HG03432 (cell line): ENCODE data around the gene TSPAN9.

Experiments
- ATAC-seq: cut with Tn5 transposase; IDR thresholded peaks from one replicate; pipeline ENCODE4 v1.9.1; 2021; ENCODE audit warnings: mild to moderate bottlenecking, moderate library complexity; ENCODE audit not compliant: unreplicated experiment

TSPAN9 gene

DNA sequence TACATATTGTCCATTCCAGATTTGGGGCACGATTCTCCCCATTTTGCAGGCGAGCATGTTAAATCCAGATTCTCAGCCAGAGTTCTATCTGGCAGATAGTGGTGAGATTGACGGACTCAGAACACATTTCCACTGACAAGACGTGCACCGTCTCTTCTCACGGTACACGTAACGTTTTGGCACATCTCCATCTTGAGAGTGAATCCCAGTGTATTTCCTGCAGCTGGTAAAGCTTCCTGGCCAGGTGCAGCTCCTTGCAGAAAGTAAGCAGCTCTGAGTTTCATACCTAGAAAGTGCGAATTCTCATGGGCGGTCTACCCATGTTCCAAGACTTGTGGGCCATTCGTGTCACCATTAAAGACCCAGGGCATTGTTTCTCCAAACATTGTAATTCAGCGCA, 102.6 kb downstream of the TSPAN9 start:
- ATAC-seq, result no peak

DNA sequence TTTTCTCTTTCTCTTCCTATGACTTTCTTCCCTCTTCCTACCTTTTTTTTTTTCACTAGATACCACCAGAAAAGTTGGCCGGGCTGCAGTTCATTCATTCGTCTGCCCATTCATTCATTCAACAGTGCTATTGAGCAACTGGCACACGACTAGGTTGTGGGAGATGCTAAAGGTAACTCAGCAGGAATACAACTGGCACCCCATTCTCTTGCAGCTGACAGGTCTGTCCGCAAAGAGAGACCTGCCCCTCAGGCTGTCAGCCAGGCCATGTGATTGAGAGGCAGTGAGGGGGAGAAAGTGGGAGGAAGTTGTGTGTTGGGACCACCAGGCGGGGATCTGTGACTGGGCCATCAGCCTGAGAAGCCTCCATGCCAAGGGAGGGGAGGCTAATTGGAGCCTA, 105.2 kb downstream of the TSPAN9 start:
- ATAC-seq, result no peak

DNA sequence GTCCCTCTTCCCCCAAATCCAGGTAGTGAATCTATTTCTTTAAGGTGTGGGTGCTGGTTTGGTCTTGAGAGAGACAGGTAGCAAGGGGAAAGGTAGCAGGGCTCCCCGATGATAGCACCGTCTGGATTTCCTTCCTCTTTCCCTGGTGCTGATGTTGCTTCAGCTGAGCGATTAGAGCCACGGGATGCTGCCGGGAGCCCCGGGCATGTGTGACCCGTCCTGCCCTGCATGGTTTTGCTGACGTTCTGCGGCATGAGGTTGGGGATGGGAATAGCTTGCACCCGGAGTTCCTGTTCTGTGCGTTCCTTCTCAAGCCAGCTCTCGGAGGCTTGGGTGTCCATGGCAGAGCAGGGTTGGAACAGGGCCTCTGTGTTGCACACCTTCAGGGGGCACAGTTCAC, 107.3 kb downstream of the TSPAN9 start:
- no peak for ATAC-seq

DNA sequence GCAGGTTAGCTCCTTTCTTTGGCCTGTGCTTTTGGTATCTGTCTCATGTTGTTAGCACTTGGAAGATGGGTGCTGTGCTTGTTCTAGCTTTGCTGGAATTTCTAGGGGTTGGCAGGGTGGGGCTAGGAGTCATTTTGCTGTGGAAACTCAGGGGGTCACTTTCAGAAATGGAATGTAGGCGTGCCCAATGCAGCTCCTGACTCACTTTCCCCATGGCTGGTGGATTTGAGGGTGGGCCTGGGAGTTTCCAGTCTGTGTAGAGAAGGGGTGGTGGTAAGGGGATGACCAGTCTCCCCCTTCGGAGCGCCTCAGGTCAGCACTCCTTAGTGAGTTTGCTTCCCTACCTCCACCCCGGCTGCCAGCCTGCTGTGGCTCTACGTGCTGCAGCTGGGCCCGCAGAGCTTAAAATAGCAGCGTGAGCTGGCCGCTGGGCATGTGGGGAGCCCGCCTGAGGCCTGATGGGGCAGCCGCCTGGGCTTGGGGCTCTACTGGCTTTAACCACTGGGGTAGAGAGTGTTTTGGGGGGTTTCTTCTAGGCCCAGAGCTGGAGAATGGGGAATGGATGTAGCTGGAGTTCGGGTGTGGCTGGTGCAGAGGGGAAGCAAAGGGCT, 108.2 kb downstream of the TSPAN9 start:
- no peak for ATAC-seq

DNA sequence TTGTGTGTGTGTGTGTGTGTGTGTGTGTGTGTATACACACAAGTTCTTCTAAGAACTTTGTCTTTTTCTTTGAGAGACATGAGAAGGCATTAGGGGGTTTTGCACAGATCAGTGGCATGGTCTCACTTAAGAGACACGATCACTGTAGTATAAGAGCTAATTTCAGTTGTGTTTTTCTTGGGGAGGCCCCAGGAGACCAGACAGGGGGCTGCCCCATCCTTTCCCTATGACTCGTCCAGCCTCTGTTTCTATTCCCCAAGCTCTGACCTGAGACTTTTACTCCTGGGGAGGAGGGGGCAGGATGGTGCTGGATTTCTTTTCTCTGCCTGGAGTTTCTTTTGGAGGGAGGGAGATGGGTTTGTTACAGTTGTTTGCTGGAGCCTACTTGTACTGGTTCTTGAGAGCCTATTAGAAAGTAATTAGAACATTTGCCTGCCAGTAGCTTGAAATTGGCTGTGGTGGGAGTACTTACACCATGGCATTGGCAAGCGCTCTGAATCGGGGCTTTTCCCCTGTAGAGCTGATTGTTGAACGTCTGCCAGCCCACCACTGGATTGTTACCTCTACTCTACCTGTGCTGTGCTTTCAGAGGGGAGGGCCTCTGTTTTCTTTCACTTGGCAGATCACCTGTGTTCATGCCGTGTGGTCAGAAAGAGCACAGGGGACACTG, 109.5 kb downstream of the TSPAN9 start:
- no peak for ATAC-seq

DNA sequence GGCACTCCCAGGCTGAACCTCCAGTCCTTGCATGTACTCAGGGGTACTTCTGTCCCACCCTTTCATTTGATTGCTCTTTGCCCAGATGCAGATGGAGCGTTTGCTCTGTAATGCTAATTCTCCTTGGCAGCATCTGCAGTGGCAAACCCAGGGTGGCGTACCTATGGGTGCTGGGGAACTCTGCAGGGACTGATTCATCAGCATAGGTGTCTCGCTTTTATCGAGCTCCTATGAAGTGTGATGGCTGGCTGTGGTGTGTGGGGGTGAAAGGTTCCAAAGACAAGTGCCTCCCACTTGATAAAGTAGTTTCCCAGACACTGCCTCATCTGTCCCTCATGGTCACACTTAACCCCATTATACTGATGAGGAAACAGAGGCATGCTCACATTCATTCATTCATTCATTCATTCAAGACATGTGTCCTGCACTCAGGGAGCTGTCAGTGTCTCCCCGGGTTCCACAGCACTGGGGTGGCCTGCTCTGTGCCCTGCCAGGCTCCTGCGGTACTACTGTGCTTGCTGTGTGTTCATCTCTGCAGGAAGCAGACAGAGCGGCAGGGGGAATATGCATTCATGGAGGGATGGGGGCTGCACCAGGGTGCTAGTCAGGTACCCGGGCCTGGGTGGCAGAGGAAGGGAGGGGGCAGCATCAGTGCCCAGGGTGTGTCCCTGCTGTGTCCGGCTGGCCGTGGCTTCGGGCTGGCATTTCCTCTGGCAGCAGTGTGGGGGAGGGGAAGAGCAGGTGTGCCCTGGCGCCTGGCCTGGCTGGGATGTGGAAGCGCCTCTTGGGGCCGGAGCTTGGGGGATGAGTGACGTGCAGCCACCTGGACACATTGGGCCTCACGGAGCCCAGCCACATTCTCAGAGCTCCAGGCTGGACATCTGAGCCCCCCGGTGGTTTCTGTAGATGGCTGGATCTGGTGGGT, 110.9 kb downstream of the TSPAN9 start:
- ATAC-seq, result no peak

DNA sequence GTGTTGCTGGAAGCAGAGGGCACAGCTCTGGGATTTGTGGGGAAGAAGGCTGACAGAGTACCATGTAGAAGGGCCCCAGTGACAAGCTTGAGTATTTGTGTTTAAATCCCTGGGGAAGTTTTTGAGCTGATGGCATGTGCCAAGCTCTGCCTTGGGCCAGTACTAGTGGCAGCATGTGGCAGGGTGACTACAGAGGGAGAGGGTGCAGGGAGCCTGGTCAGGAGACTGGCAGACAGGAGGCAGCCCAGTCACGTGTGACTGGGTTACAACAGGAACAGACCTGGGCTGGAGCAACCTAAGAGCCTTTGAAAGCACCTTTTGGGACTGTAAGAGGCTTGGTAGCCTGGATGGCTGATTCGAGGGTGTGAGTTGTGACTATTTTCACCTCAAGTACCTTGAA, 112.1 kb downstream of the TSPAN9 start:
- no peak for ATAC-seq

DNA sequence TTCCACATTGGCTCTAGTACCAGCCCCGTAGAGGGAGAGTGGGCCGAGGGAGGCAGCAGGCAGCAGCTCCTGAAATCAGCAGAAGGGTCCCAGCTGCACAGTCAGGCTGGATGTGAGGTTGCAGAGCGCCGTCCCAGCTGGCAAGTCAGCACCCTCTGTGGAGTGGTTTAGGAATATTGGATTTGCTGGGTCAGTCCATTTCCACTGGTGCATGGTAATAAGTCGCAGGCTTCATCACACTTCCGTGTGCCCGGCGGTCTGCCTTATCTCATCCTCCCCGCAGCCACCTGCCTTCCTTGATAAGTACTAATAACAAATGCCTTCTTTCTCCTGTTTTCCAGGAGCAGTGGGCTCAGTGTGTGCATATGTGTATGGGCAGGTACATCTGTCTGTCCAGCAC, 112.9 kb downstream of the TSPAN9 start:
- no peak for ATAC-seq

DNA sequence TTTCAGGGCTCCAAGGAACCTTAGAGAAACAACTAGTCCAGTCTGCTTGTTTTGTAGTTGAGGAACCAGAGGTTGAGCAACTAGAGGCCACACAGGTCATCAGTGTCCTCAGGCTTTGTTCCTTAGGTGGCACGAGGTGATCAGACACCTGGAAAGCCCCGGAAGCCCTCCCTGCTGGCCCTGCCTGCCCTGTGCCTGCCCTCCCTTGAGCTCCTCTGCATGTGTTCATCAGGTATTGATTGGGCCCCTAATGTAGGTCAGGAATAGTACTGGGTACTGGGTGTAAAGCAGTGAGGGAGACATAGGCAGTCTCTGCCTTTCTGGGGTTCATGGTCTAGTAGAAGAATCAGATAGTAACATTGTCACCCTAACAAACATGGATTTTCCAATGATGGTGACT, 114.3 kb downstream of the TSPAN9 start:
- ATAC-seq, result no peak

DNA sequence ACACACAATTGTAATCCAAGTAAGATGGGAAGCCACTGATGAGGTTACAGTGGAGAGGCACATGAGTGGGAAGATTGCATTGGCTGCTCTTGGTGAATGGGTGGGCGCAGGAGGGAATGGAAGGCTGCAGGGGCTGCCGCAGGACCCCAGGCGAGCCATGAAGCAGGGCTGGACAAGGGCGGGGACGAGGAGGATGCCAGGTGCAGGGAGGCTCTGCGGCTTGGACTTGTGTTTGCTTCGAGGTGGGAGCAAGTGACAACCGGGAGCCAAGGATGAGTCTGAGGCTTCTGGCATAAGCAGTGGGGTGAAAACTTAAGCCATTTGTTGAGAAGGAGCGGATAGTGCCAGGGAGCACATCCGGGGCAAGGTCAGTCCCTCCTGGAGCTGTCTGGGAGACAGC, 115.0 kb downstream of the TSPAN9 start:
- ATAC-seq, result no peak

DNA sequence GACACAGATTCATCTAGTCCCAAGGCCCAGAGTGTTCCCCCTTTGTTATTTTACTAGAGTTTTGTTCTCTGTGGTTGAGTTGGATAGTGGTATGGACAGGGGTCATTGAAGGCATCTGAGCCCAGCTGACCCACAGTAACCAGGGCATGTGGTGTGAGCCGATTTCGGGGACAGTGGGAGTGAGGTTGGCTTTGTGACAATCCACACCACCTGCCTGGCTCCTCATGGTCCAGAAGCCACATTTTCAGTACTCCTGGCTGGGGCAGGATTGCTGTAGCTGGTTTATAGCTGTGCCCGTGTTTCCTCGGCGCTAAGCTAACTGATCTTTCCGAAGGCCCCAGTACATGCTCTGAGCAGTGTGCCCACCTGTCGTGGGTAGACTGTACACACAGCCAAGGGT, 116.0 kb downstream of the TSPAN9 start:
- no peak for ATAC-seq

DNA sequence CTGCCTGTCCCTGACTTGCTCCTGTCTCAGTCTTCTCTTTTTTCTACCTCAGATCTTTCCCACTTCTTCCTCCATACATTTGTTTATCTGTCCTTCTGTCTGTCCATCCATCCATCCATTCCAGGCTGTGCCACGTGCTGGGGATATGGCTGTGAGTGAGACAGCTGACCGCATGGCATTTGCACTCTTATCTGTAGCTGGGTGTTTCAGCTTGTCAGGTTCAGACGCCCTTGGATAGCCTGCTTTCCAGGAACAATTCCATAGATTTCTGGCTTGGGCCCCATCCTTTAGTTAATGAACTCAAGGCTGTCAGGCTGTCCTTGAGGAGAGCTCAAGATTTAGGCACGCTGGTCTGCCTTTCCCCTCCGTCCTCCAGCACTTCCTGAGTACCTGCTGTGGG, 116.6 kb downstream of the TSPAN9 start:
- no peak for ATAC-seq

DNA sequence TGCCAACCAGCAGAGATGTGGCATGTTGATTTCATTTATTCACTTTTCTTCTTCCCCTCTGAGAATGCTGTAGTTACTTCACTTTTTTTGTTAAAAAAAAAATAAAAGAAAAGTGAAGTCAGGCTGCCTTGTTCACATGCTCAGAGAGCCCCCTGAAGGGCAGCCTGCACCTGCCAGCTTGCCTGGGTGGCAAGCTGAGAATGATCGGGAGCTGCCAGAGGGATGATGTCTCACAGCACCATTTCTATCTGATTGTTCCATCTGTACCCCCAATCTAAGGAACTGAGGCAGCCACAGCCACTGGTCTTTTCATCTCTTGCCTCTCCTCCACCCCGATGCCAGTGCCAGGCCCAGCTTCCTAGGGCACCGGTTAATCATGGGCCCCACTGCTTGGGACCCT, 118.2 kb downstream of the TSPAN9 start:
- no peak for ATAC-seq

DNA sequence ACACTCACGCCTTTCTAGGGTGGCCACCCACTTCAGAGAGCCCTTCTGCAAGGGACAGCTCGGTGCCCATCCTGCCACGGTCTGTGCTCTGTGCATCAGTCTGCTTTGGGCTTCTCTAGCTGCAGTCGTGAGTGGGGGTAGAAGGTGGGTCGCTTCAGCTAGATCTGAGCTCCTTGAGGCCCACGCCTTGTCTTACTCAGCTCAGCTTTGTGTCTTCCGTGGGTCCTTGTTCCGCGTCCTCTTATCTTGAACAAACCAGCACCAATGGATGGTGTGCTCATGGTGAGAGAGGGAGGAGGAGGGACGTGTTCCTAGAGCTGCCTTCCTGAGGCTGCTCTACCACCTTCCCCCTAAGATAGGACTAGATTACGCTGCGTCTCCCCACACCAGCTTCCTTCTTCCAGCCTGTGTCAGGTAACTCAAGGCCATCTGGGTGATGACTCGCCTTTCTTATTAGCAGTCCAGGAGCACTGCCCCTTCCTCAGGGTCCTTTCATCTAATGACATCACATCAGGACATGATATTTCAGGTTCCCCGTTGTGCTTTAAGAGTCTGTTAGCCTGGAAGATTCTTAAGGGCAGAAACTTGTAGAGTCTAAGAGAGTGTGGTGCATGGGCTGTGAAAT, 118.8 kb downstream of the TSPAN9 start:
- ATAC-seq, result no peak

DNA sequence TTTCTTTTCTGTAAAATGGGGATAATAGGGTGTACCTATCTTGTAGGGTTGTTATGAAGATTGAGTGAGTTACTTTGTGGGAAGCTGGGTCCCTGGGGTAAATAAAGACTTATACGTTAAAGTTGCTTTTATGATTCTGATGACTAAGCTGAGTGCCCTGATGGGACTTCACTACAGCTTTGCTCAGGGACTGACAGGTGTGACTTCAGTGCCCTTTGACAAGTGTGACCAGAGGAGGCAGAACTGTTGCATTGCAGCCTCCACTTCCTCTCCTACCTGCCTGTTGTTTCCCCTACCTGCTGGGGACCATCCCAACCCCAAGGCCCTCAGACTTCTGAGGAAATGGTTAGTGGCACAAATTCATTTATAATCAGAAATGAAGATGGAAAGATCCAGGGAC, 119.3 kb downstream of the TSPAN9 start:
- no peak for ATAC-seq

DNA sequence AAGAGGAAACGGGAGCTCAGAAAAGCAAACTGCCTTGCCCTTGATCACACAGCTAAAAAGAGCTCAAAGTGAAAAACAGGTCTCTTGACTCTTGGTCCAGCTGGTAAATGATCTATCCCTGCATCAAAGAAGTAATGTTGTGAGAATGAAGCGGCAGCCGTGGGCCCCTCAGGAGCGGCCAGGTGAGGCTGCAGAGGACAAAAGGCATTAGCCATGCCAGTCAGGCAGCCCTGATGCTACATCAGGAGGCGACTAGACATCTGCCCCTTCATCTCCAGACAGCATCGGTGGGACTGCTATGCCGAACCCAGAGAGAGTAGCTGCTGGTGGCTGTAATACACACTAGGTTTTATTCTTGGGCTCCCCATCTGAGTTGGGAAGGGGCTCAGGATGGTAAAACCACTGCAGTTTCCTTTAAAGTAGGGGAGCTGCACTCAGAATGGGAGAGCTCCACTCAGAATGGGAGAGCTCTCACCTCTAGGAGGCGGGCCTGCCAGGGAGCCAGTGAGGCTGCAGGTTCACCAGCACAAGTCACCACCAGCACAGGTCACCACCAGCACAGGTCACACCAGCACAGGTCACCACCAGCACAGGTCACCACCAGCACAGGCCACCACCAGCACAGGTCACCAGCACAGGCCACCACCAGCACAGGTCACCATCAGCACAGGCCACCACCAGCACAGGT, 120.1 kb downstream of the TSPAN9 start:
- ATAC-seq, result no peak

DNA sequence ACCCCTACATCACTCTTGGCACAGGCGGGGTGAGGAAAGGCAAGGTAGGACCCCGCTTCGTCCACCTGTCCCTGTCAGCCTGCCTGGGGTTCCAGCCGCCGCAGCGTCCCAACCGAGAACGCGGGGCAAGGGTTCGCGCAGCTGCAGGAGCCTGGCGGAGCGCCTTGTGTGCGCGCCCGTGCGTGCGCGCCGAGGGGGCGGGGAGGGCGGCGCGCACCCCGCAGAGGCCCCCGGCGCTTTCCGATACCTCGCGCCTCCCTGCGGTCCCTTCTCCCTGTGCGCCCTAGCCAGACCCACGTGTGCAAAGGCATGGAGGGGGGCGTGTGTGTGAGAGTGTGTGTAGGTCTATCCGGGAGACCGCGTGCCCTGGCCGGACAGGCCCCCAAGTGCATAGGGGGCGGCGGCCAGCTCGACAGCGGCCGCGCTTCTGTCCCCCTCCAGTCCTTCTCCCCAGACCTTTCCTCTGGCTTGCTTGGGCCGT, 122.4 kb downstream of the TSPAN9 start:
- ATAC-seq, result no peak

DNA sequence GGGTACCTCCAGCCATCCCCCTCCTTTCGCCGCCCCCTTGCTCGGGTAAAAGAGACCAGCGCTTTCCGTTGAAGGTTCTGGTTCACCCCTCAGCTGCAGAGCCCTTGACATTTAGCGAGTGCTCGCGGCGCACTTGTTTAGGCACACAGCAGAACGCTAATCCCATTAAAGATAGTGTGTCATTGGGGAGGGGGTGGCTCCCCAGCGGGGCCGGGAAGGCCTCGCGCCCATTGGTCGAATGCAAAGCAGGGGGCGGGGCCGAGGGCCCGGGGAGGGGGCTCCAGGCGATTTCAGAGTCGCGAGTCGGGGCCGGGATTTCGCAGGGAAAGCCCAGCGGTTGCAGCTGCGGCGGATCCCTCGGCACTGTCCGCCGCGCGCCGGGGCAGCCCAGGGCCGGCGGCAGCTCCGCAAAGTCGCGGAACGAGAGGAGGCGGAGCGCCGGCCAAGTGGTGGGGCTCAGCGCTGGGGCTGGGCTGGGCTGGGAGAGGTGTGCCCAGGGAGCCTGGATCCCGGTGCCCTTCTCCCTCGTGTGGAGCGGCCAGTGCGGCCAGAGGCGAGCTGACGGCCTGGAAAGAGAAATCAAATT, 122.9 kb downstream of the TSPAN9 start:
- ATAC-seq, result no peak

DNA sequence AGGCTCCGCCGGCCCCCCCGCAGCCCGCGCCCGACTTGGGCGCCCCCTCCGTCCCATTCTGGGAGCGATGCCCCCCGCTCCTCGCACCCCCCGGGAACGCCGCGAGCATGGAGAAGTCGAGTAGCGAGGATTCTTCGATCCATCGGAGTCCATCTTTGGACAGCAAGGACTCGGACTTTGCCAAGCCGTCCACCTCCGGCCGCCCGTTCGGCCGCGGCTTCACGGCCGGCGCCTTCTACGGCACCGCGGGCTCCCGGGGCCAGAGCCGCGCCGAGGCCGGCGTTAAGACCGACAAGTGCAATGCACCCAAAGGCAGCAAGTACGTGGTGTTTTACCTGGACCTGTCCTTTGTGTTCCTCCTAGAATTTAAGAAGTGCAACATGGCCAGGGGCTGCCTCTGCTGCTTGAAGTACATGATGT, 123.6 kb downstream of the TSPAN9 start:
- ATAC-seq, result no peak

DNA sequence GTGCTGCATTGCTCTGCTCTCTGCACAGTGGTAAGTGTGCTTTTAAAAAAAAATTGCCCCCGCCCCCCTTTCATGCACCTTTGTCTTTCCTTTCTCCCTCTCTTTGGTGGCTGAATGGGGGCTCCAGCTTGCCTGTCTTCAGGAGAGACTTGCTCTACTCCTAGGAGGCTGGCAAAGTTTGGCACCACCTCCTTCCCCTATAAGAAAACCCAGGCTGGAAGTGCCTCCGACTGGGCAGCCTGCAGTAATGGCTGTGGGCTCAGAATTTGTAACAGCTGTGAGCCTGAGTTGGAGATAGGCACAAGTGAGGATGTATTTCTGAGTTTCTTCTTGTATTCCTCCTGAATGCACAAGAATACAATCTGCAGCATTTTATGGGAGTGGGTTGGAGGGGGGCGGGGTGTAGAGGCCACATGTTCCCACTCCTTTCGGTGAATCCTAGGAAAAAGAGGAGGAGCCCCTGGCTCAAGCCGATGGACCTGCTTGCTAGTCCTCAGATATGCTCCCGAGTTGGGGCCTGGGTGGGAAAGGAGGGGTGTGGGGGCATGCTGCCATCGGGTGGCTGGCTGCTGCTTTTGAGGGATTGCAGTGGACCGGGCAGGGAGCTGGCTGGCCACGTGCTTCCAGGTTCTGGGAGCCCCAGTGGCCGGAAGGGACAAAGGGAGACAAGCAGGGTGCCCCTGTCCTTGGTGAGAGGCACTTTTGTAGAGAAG, 124.3 kb downstream of the TSPAN9 start:
- no peak for ATAC-seq
